Measurements from ENCODE around the gene YEATS2. TPM values are rescaled to one million over a fixed set of nuclear protein-coding genes. Genes with fewer than 3 reads are reported as not detected.
"Not testable (repeated sequence)": the region's sequence is repeated elsewhere in the genome, so short reads cannot be mapped to it uniquely, and the experiment has no call there.

Gene YEATS2
- total and polyA plus RNA-seq, 12 donors, result 4.9 to 27.1 (median 14.0) TPM

DNA sequence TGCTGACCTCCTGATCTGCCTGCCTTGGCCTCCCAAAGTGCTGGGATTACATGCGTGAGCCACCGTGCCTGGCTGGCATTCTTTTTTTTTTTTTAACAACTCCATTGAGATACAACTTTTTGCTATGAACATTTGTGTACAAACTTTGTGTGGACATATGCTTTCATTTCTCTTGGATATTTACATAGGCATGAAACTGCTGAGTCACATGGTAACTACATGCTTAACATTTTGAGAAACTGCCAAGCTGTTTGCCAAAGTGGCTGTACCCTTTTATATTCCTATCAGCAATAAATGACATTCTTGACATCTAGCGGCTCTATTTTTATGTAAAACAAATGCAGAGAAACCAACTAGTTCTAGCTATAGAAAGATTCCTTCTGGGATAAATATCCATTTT lies 8.7 kb upstream of the YEATS2 start:
- Histone ChIP-seq H3K4me3 (no peak overlapping the region), H3K36me3 (replicated peaks in 1 of 2) (no peaks in the 10 kb centered on the region), H3K27ac (no peak overlapping the region), H3K9me3 (replicated peaks in 1 of 3) (no peaks in the 10 kb centered on the region), H3K4me1 (replicated peaks in 1 of 2) (no peaks in the 10 kb centered on the region), H3K27me3 (no peaks in the 10 kb centered on the region)
- no peak for TF ChIP-seq POLR2A (IDR thresholded peaks at IDR 0.05)
- no peak for TF ChIP-seq CTCF (IDR thresholded peaks at IDR 0.05)
- intact Hi-C loops (cut with DNase I), result no loop called here
- no peak for DNase-seq
- WGBS, 4 donors, result 81 to 87% (median 84%) methylated on average over 3 of the region's 3 CpGs

GRCh38 chr3:183689621-183690020 lies 8.0 kb upstream of the YEATS2 start:
- intact Hi-C loops (cut with DNase I); H3K4me1 ChIP-seq (replicated peaks in 1 of 2); H3K27me3 ChIP-seq; H3K4me3 ChIP-seq; H3K36me3 ChIP-seq (replicated peaks in 1 of 2); H3K9me3 ChIP-seq (replicated peaks in 1 of 3); H3K27ac ChIP-seq; DNase-seq: not testable (repeated sequence)
- 94 to 100% (median 96%) methylated on average over 5 of the region's 5 CpGs for WGBS, 4 donors

- intact Hi-C loops (cut with DNase I), result no loop called here
- no peak overlapping the region for H3K4me3 ChIP-seq
- DNase-seq, result no peak
- no peak overlapping the region for H3K27ac ChIP-seq
- WGBS, 4 donors, result 96 to 97% (median 96%) methylated on average over 11 of the region's 11 CpGs
- TF ChIP-seq POLR2A (IDR thresholded peaks at IDR 0.05) (no peak), CTCF (IDR thresholded peaks at IDR 0.05) (no peak)
- no peaks in the 10 kb centered on the region for H3K36me3 ChIP-seq (replicated peaks in 1 of 2)
- H3K4me1 ChIP-seq (replicated peaks in 1 of 2), result no peaks in the 10 kb centered on the region
- H3K9me3 ChIP-seq (replicated peaks in 1 of 3), result no peaks in the 10 kb centered on the region
- no peaks in the 10 kb centered on the region for H3K27me3 ChIP-seq
These were observed 7.1 kb upstream of the YEATS2 start for GRCh38 chr3:183690402-183690995.

DNA sequence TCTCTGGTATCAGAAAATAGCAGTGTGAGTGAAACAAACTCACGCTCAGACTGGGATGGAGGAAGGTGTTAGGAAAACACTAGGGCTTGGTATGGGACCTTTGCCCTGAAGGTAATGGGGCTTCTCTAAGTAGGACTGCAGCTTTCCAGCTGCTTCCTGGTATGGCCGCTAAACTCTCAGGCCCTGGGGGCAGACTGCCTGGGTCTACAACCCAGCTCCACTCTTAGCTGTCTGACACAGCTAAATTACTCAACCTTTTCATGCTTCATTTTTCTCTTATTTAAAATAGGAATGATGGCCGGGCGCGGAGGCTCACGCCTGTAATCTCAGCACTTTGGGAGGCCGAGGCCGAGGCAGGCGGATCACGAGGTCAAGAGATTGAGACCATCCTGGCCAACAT lies 5.2 kb upstream of the YEATS2 start:
- WGBS, 4 donors, result 93 to 96% (median 95%) methylated on average over 10 of the region's 10 CpGs
- H3K4me1 ChIP-seq (replicated peaks in 1 of 2), result peaks cover 0 to 4% of the 10 kb centered on the region in 2 donors
- no peaks in the 10 kb centered on the region for H3K27me3 ChIP-seq
- no peaks in the 10 kb centered on the region for H3K9me3 ChIP-seq (replicated peaks in 1 of 3)
- H3K36me3 ChIP-seq (replicated peaks in 1 of 2), result no peaks in the 10 kb centered on the region
- intact Hi-C loops (cut with DNase I), result no loop called here
- no peak overlapping the region for H3K27ac ChIP-seq
- H3K4me3 ChIP-seq, result no peak overlapping the region
- TF ChIP-seq POLR2A (IDR thresholded peaks at IDR 0.05), result no peak
- TF ChIP-seq CTCF (IDR thresholded peaks at IDR 0.05), result no peak
- DNase-seq, result no peak
